SK-N-SH (cell line): ENCODE measurements around the gene SP3.

Source experiments
- CHD2 ChIP-seq: fragments of 150-350 bp; IDR thresholded peaks from 2 replicates; pipeline ENCODE4 v1.6.1; 2018; ENCODE audit warnings: low read length; ENCODE audit not compliant: partially characterized antibody
- EP300 ChIP-seq, 2 experiments: IDR thresholded peaks; 2 replicates each; pipeline versions ENCODE4 v1.4.0 to v1.6.1; 2012; ENCODE audit warnings: borderline replicate concordance in 1 of 2, low read depth in 1 of 2, low read length in 1 of 2
- MXI1 ChIP-seq: IDR thresholded peaks from 2 replicates; pipeline ENCODE4 v1.6.1; 2012; ENCODE audit warnings: mild to moderate bottlenecking, low read depth, low read length, improper control_type of control experiment
- NRF1 ChIP-seq: IDR thresholded peaks from 2 replicates; pipeline ENCODE4 v1.6.1; 2012; ENCODE audit warnings: low read depth, mild to moderate bottlenecking, low read length
- SIN3A ChIP-seq: IDR thresholded peaks from 2 replicates; pipeline ENCODE4 v1.6.1; 2012; ENCODE audit warnings: low read depth, mild to moderate bottlenecking, low read length, moderate library complexity, borderline replicate concordance
- TCF12 ChIP-seq: IDR thresholded peaks from 2 replicates; pipeline ENCODE4 v1.4.0; 2012
- TF ChIP-seq, protein P1 (sequence below): fragments of 200-600 bp; sonication (generic); IDR thresholded peaks from 2 replicates; pipeline ENCODE4 v1.6.1; 2017; ENCODE audit warnings: antibody characterized with exemption, mild to moderate bottlenecking, moderate library complexity
- TF ChIP-seq, protein P2 (sequence below): IDR thresholded peaks from 2 replicates; pipeline ENCODE4 v1.4.0; 2012; ENCODE audit warnings: low read depth

DNA sequence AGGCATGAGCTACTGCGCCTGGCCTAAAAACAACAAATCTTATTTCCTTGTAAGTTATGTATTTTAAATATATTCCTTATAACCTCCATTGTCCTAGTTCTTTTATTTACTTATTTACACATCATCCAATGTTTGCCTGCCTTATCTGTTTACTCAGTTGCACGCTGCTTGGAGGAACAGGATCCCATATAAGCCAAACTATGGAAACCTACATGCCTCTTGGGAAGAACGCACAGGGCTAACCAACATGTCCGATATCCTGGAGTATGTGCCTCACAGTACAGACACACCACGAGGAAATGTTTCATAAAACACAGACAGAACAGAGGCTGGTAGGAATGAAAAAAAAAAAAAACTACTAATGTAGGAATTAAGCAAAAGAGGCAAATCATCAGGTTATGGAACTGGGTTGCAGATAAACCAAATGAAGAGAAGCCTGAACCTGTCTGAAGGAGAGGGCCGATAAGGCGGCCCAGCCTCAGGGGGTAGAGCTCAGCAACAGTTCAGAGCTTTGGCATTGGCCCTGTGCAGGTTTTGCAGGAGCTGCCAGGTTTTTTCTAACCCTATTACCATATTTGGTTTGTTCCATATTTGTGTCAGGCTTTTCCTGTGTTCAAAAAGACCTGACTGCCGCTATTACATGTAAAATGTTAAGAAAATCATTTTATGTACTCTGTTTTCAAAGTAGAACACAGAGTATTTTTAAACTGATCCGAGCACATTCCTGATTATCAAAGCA is 19.9 kb upstream of the SP3 start:
- TF ChIP-seq CHD2 (no peak), SIN3A (no peak), MXI1 (no peak), EP300 (IDR thresholded peaks at IDR 0.05; ENCODE audit: borderline replicate concordance in 1 of 2, low read depth in 1 of 2, low read length in 1 of 2) (no peak), TCF12 (no peak), NRF1 (no peak)
- TF ChIP-seq, protein P1, sequence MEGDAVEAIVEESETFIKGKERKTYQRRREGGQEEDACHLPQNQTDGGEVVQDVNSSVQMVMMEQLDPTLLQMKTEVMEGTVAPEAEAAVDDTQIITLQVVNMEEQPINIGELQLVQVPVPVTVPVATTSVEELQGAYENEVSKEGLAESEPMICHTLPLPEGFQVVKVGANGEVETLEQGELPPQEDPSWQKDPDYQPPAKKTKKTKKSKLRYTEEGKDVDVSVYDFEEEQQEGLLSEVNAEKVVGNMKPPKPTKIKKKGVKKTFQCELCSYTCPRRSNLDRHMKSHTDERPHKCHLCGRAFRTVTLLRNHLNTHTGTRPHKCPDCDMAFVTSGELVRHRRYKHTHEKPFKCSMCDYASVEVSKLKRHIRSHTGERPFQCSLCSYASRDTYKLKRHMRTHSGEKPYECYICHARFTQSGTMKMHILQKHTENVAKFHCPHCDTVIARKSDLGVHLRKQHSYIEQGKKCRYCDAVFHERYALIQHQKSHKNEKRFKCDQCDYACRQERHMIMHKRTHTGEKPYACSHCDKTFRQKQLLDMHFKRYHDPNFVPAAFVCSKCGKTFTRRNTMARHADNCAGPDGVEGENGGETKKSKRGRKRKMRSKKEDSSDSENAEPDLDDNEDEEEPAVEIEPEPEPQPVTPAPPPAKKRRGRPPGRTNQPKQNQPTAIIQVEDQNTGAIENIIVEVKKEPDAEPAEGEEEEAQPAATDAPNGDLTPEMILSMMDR: no peak
- TF ChIP-seq, protein P2, sequence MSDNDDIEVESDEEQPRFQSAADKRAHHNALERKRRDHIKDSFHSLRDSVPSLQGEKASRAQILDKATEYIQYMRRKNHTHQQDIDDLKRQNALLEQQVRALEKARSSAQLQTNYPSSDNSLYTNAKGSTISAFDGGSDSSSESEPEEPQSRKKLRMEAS: no peak
